ENCODE data around the gene CLDN14. TPM values are rescaled to one million over a fixed set of nuclear protein-coding genes. Genes with fewer than 3 reads are reported as not detected.

The CLDN14 gene
- total and polyA plus RNA-seq, 9 donors: 0.15 TPM; not detected in 8

- no peaks in the 10 kb centered on the region for H3K36me3 ChIP-seq
- intact Hi-C loops (cut with DNase I): no loop called here
- no peak for DNase-seq
- no peak overlapping the region for H3K4me3 ChIP-seq
- H3K4me1 ChIP-seq (ENCODE audit: insufficient read depth): no peaks in the 10 kb centered on the region
- no peak overlapping the region for H3K27ac ChIP-seq
- no peaks in the 10 kb centered on the region for H3K27me3 ChIP-seq
- no peaks in the 10 kb centered on the region for H3K9me3 ChIP-seq
- TF ChIP-seq POLR2A (IDR thresholded peaks at IDR 0.05) (no peak), EP300 (IDR thresholded peaks at IDR 0.05) (no peak), CTCF (IDR thresholded peaks at IDR 0.05) (no peak)
- 54 to 66% (median 60%) methylated on average over 6 of the region's 6 CpGs for WGBS, 3 donors
Observed at GRCh38 chr21:36474591-36474990, 5.3 kb downstream of the CLDN14 start.

- H3K4me1 ChIP-seq (ENCODE audit: insufficient read depth): no peaks in the 10 kb centered on the region
- H3K27me3 ChIP-seq: no peaks in the 10 kb centered on the region
- no peak for TF ChIP-seq CTCF (IDR thresholded peaks at IDR 0.05)
- TF ChIP-seq EP300 (IDR thresholded peaks at IDR 0.05): no peak
- no peak for TF ChIP-seq POLR2A (IDR thresholded peaks at IDR 0.05)
- H3K36me3 ChIP-seq: no peaks in the 10 kb centered on the region
- intact Hi-C loops (cut with DNase I): no loop called here
- 90 to 97% (median 94%) methylated on average over 1 of the region's 1 CpG for WGBS, 3 donors
- H3K4me3 ChIP-seq: no peak overlapping the region
- H3K9me3 ChIP-seq: no peaks in the 10 kb centered on the region
- no peak for DNase-seq
- H3K27ac ChIP-seq: no peak overlapping the region
Observed at GRCh38 chr21:36473203-36473602, 6.7 kb downstream of the CLDN14 start.

GRCh38 chr21:36472377-36472776 is 7.5 kb downstream of the CLDN14 start:
- Histone ChIP-seq H3K36me3 (no peaks in the 10 kb centered on the region), H3K9me3 (no peaks in the 10 kb centered on the region), H3K4me3 (no peak overlapping the region), H3K27ac (no peak overlapping the region), H3K27me3 (no peaks in the 10 kb centered on the region), H3K4me1 (ENCODE audit: insufficient read depth) (no peaks in the 10 kb centered on the region)
- DNase-seq: no peak
- intact Hi-C loops (cut with DNase I): no loop called here
- TF ChIP-seq EP300 (IDR thresholded peaks at IDR 0.05) (no peak), CTCF (IDR thresholded peaks at IDR 0.05) (no peak), POLR2A (IDR thresholded peaks at IDR 0.05) (no peak)
- WGBS, 3 donors: 89 to 97% (median 95%) methylated on average over 2 of the region's 2 CpGs

- no peaks in the 10 kb centered on the region for H3K9me3 ChIP-seq
- WGBS, 3 donors: 87 to 92% (median 92%) methylated on average over 1 of the region's 1 CpG
- DNase-seq: no peak
- no peak overlapping the region for H3K27ac ChIP-seq
- H3K4me3 ChIP-seq: no peak overlapping the region
- TF ChIP-seq EP300 (IDR thresholded peaks at IDR 0.05): no peak
- no peak for TF ChIP-seq POLR2A (IDR thresholded peaks at IDR 0.05)
- TF ChIP-seq CTCF (IDR thresholded peaks at IDR 0.05): no peak
- H3K4me1 ChIP-seq (ENCODE audit: insufficient read depth): no peaks in the 10 kb centered on the region
- no peaks in the 10 kb centered on the region for H3K36me3 ChIP-seq
- intact Hi-C loops (cut with DNase I): no loop called here
- no peaks in the 10 kb centered on the region for H3K27me3 ChIP-seq
Observed at GRCh38 chr21:36471254-36471723, 8.6 kb downstream of the CLDN14 start.
